Naive B cell (primary cell): ENCODE measurements around the gene EXT2. TPM values are rescaled to one million over a fixed set of nuclear protein-coding genes. Genes with fewer than 3 reads are reported as not detected.

Experiments
- ATAC-seq, 2 donors: fragments of 150-1000 bp; cut with Tn5 transposase; 2 replicates each; pipeline ENCODE4 v1.10.0; 2021; ENCODE audit warnings: low read depth in 2 of 2, mild to moderate bottlenecking in 2 of 2, moderate library complexity in 2 of 2
- DNase-seq: peaks from one replicate; pipeline ENCODE4 v3.0.0; 2022
- H3K27ac Mint-ChIP-seq, 6 donors: one replicate each; pipeline ENCODE4 v1.8.0; 2020 to 2022; ENCODE audit warnings: mild to moderate bottlenecking in 6 of 6, mixed read lengths in 6 of 6, moderate library complexity in 5 of 6, inconsistent platforms in 2 of 6
- H3K27me3 Mint-ChIP-seq, 3 donors: one replicate each; pipeline ENCODE4 v1.8.0; 2021 to 2022; ENCODE audit warnings: mixed read lengths in 3 of 3, mild to moderate bottlenecking in 1 of 3
- H3K36me3 Mint-ChIP-seq, 2 donors: one replicate each; pipeline ENCODE4 v1.8.0; 2020 to 2022; ENCODE audit warnings: mixed read lengths in 2 of 2, inconsistent platforms in 1 of 2, mild to moderate bottlenecking in 1 of 2
- H3K4me1 Mint-ChIP-seq, 3 donors: one replicate each; pipeline ENCODE4 v1.8.0; 2020 to 2022; ENCODE audit warnings: mixed read lengths in 3 of 3, inconsistent platforms in 1 of 3, mild to moderate bottlenecking in 1 of 3, moderate library complexity in 1 of 3
- H3K4me3 Mint-ChIP-seq, 8 donors: one replicate each; pipeline ENCODE4 v1.8.0; 2020 to 2022; ENCODE audit warnings: mild to moderate bottlenecking in 8 of 8, mixed read lengths in 8 of 8, moderate library complexity in 8 of 8, inconsistent platforms in 2 of 8
- H3K9me3 Mint-ChIP-seq, 7 donors: one replicate each; pipeline ENCODE4 v1.8.0; 2020 to 2022; ENCODE audit warnings: mixed read lengths in 7 of 7, mild to moderate bottlenecking in 5 of 7, inconsistent platforms in 2 of 7, moderate library complexity in 1 of 7
- polyA plus RNA-seq, 6 donors: library from polyadenylated mRNA; unstranded; fragments of 300-500 nt; fragmentation: Illumina TruSeq; gene quantifications; one replicate each; pipeline ENCODE4 v1.2.3, GENCODE V29; 2021; ENCODE audit warnings: low read depth in 6 of 6

Gene EXT2
- polyA plus RNA-seq, 6 donors from 2014 or later = 26.5 to 34.1 (median 29.7) TPM

- Mint-ChIP-seq H3K9me3 (no peaks in the 10 kb centered on the region), H3K27me3 (no peaks in the 10 kb centered on the region), H3K4me3 (no peak overlapping the region), H3K4me1 (peaks cover 0 to 12% (median 0%) of the 10 kb centered on the region in 3 donors), H3K36me3 (peaks cover 49 to 59% of the 10 kb centered on the region in 2 donors), H3K27ac (no peak overlapping the region)
- no peak for DNase-seq
- ATAC-seq = no peak
Measured at GRCh38 chr11:44127130-44127529, 31.7 kb downstream of the EXT2 start.

- H3K4me3 Mint-ChIP-seq = no peak overlapping the region
- no peak overlapping the region for H3K27ac Mint-ChIP-seq
- no peaks in the 10 kb centered on the region for H3K27me3 Mint-ChIP-seq
- peaks cover 49 to 64% of the 10 kb centered on the region in 2 donors for H3K36me3 Mint-ChIP-seq
- peaks cover 0 to 12% (median 0%) of the 10 kb centered on the region in 3 donors for H3K4me1 Mint-ChIP-seq
- DNase-seq = no peak
- no peaks in the 10 kb centered on the region for H3K9me3 Mint-ChIP-seq
- no peak for ATAC-seq
Measured at GRCh38 chr11:44128729-44129128, 33.3 kb downstream of the EXT2 start.

GRCh38 chr11:44130751-44131150 is 35.3 kb downstream of the EXT2 start:
- Mint-ChIP-seq H3K36me3 (peaks cover 46 to 65% of the 10 kb centered on the region in 2 donors), H3K4me1 (peaks cover 0 to 5% (median 0%) of the 10 kb centered on the region in 3 donors), H3K27me3 (no peaks in the 10 kb centered on the region), H3K4me3 (no peak overlapping the region), H3K27ac (no peak overlapping the region), H3K9me3 (no peaks in the 10 kb centered on the region)
- ATAC-seq (no peak), DNase-seq (no peak)

GRCh38 chr11:44133335-44133946 is 38.0 kb downstream of the EXT2 start:
- H3K27ac Mint-ChIP-seq = peak overlapping the region in 1 of 6 donors; percentile 37

GRCh38 chr11:44134625-44135024 is 39.1 kb downstream of the EXT2 start:
- Mint-ChIP-seq H3K36me3 (peaks cover 36 to 43% of the 10 kb centered on the region in 2 donors), H3K9me3 (no peaks in the 10 kb centered on the region), H3K27me3 (no peaks in the 10 kb centered on the region), H3K4me1 (peaks cover 0 to 6% (median 0%) of the 10 kb centered on the region in 3 donors), H3K27ac (no peak overlapping the region), H3K4me3 (no peak overlapping the region)
- DNase-seq (no peak), ATAC-seq (no peak)

More at GRCh38 chr11:44133335-44133946, 38.0 kb downstream of the EXT2 start:
- Mint-ChIP-seq H3K27me3 (no peaks in the 10 kb centered on the region), H3K4me3 (no peak overlapping the region), H3K9me3 (no peaks in the 10 kb centered on the region), H3K4me1 (peaks cover 0 to 9% (median 0%) of the 10 kb centered on the region in 3 donors), H3K36me3 (peaks cover 38 to 55% of the 10 kb centered on the region in 2 donors)
- no peak for ATAC-seq
- DNase-seq = no peak

- DNase-seq = no peak
- peaks cover 26 to 27% of the 10 kb centered on the region in 2 donors for H3K36me3 Mint-ChIP-seq
- ATAC-seq = no peak
- H3K4me1 Mint-ChIP-seq = peaks cover 0 to 3% (median 0%) of the 10 kb centered on the region in 3 donors
- H3K9me3 Mint-ChIP-seq = no peaks in the 10 kb centered on the region
- peak overlapping the region in 3 of 6 donors; percentile 49 to 84 (median 54) for H3K27ac Mint-ChIP-seq
- H3K27me3 Mint-ChIP-seq = no peaks in the 10 kb centered on the region
- no peak overlapping the region for H3K4me3 Mint-ChIP-seq
Measured at GRCh38 chr11:44136176-44136945, 40.9 kb downstream of the EXT2 start.

- no peak overlapping the region for H3K27ac Mint-ChIP-seq
- no peak overlapping the region for H3K4me3 Mint-ChIP-seq
- H3K36me3 Mint-ChIP-seq = peaks cover 25% of the 10 kb centered on the region in 2 donors
- no peaks in the 10 kb centered on the region for H3K9me3 Mint-ChIP-seq
- no peak for DNase-seq
- ATAC-seq = no peak
- peaks cover 0 to 3% (median 0%) of the 10 kb centered on the region in 3 donors for H3K4me1 Mint-ChIP-seq
- H3K27me3 Mint-ChIP-seq = no peaks in the 10 kb centered on the region
Measured at GRCh38 chr11:44137057-44137456, 41.6 kb downstream of the EXT2 start.

- ATAC-seq (no peak), DNase-seq (no peak)
- Mint-ChIP-seq H3K27ac (no peak overlapping the region), H3K27me3 (no peaks in the 10 kb centered on the region), H3K4me1 (peaks cover 0 to 3% (median 0%) of the 10 kb centered on the region in 3 donors), H3K9me3 (no peaks in the 10 kb centered on the region), H3K4me3 (no peak overlapping the region), H3K36me3 (peaks cover 17 to 25% of the 10 kb centered on the region in 2 donors)
Measured at GRCh38 chr11:44138286-44138685, 42.8 kb downstream of the EXT2 start.

GRCh38 chr11:44138980-44139379 is 43.5 kb downstream of the EXT2 start:
- no peak for ATAC-seq
- Mint-ChIP-seq H3K36me3 (peaks cover 14 to 28% of the 10 kb centered on the region in 2 donors), H3K27me3 (no peaks in the 10 kb centered on the region), H3K9me3 (no peaks in the 10 kb centered on the region), H3K4me1 (peaks cover 0 to 3% (median 0%) of the 10 kb centered on the region in 3 donors), H3K4me3 (no peak overlapping the region), H3K27ac (peak overlapping the region in 2 of 6 donors; percentile 5 to 21)
- no peak for DNase-seq

- Mint-ChIP-seq H3K27me3 (no peaks in the 10 kb centered on the region), H3K9me3 (no peaks in the 10 kb centered on the region), H3K27ac (peak overlapping the region in 1 of 6 donors; percentile 29), H3K4me3 (no peak overlapping the region), H3K4me1 (peaks cover 0 to 3% (median 0%) of the 10 kb centered on the region in 3 donors), H3K36me3 (peaks cover 8 to 26% of the 10 kb centered on the region in 2 donors)
- DNase-seq (no peak), ATAC-seq (no peak)
Measured at GRCh38 chr11:44139565-44140330, 44.3 kb downstream of the EXT2 start.

- H3K36me3 Mint-ChIP-seq = peaks cover 8 to 25% of the 10 kb centered on the region in 2 donors
- no peak for ATAC-seq
- no peaks in the 10 kb centered on the region for H3K9me3 Mint-ChIP-seq
- peaks cover 0 to 3% (median 0%) of the 10 kb centered on the region in 3 donors for H3K4me1 Mint-ChIP-seq
- H3K4me3 Mint-ChIP-seq = no peak overlapping the region
- H3K27me3 Mint-ChIP-seq = no peaks in the 10 kb centered on the region
- DNase-seq = no peak
- peak overlapping the region in 1 of 6 donors; percentile 6 for H3K27ac Mint-ChIP-seq
Measured at GRCh38 chr11:44140372-44140771, 44.9 kb downstream of the EXT2 start.

GRCh38 chr11:44140805-44141204 is 45.3 kb downstream of the EXT2 start:
- Mint-ChIP-seq H3K4me1 (peaks cover 0 to 3% (median 0%) of the 10 kb centered on the region in 3 donors), H3K27ac (peak overlapping the region in 1 of 6 donors; percentile 44), H3K36me3 (peaks cover 8 to 25% of the 10 kb centered on the region in 2 donors), H3K9me3 (no peaks in the 10 kb centered on the region), H3K4me3 (no peak overlapping the region), H3K27me3 (no peaks in the 10 kb centered on the region)
- ATAC-seq (no peak), DNase-seq (no peak)
